Activated CD4-positive, alpha-beta T cell treated with anti-CD3 and anti-CD28 coated beads, Interleukin-2, amount 50 U/mL, for 16 hours (primary cell): Measurements from ENCODE around the gene CDC5L.

ENCODE experiments used
- DNase-seq: peaks from one replicate; pipeline ENCODE4 v3.0.0-alpha.2; 2020

CDC5L gene

GRCh38 chr6:44454198-44454597 is 66.7 kb downstream of the CDC5L start:
- DNase-seq, result no peak

- DNase-seq, result peak; percentile 59
Observed at GRCh38 chr6:44456070-44456965, 68.8 kb downstream of the CDC5L start.

GRCh38 chr6:44456966-44457292 is 69.4 kb downstream of the CDC5L start:
- no peak for DNase-seq

GRCh38 chr6:44457596-44457995 is 70.1 kb downstream of the CDC5L start:
- no peak for DNase-seq

- DNase-seq, result no peak
Observed at GRCh38 chr6:44458551-44458950, 71.0 kb downstream of the CDC5L start.

- no peak for DNase-seq
Observed at GRCh38 chr6:44462335-44462734, 74.8 kb downstream of the CDC5L start.

- no peak for DNase-seq
Observed at GRCh38 chr6:44462797-44463727, 75.6 kb downstream of the CDC5L start.

- DNase-seq, result no peak
Observed at GRCh38 chr6:44463728-44464450, 76.4 kb downstream of the CDC5L start.

GRCh38 chr6:44464527-44465310 is 77.2 kb downstream of the CDC5L start:
- DNase-seq, result no peak

GRCh38 chr6:44466955-44467354 is 79.4 kb downstream of the CDC5L start:
- DNase-seq, result no peak

- no peak for DNase-seq
Observed at GRCh38 chr6:44468835-44469234, 81.3 kb downstream of the CDC5L start.

- DNase-seq, result no peak
Observed at GRCh38 chr6:44470115-44470464, 82.6 kb downstream of the CDC5L start.

- DNase-seq, result no peak
Observed at GRCh38 chr6:44470746-44471145, 83.2 kb downstream of the CDC5L start.

- DNase-seq, result no peak
Observed at GRCh38 chr6:44471271-44471981, 83.9 kb downstream of the CDC5L start.

GRCh38 chr6:44472250-44472945 is 84.9 kb downstream of the CDC5L start:
- DNase-seq, result no peak

GRCh38 chr6:44473393-44474189 is 86.1 kb downstream of the CDC5L start:
- DNase-seq, result no peak

- DNase-seq, result no peak
Observed at GRCh38 chr6:44474190-44474631, 86.7 kb downstream of the CDC5L start.

- no peak for DNase-seq
Observed at GRCh38 chr6:44474643-44475042, 87.1 kb downstream of the CDC5L start.

GRCh38 chr6:44475417-44475778 is 87.9 kb downstream of the CDC5L start:
- no peak for DNase-seq

GRCh38 chr6:44475779-44476434 is 88.4 kb downstream of the CDC5L start:
- peak; percentile 71 for DNase-seq
